Left lung (tissue), 10 donors: ENCODE results near the gene CAV1. TPM values are rescaled to one million over a fixed set of nuclear protein-coding genes. Genes with fewer than 3 reads are reported as not detected.

Experiments
- ATAC-seq: fragments of 200-7000 bp; cut with Tn5 transposase; one replicate; pipeline ENCODE4 v1.9.1; 2020; ENCODE audit warnings: moderate library complexity
- DNase-seq, 4 donors: peaks; one replicate each; pipeline ENCODE4 v3.0.0-alpha.2; 2013 to 2020
- H3K27ac ChIP-seq, 2 donors: fragments of 200-600 bp; sonication (generic) in 1 of 2; one replicate each; pipeline versions ENCODE4 v1.5.0 to v1.8.0; 2020 to 2021
- H3K27me3 ChIP-seq, 2 donors: fragments of 200-600 bp; sonication (generic) in 1 of 2; one replicate each; pipeline versions ENCODE4 v1.5.0 to v1.8.0; 2020 to 2021
- H3K36me3 ChIP-seq, 2 donors: fragments of 200-600 bp; sonication (generic) in 1 of 2; one replicate each; pipeline versions ENCODE4 v1.5.0 to v1.8.0; 2020 to 2021
- H3K4me1 ChIP-seq, 2 donors: fragments of 200-600 bp; one replicate each; pipeline ENCODE4 v1.8.0; 2021
- H3K4me3 ChIP-seq, 2 donors: fragments of 200-600 bp; sonication (generic) in 1 of 2; one replicate each; pipeline versions ENCODE4 v1.5.0 to v1.8.0; 2020 to 2021; ENCODE audit warnings: mild to moderate bottlenecking in 1 of 2
- H3K9me3 ChIP-seq, 2 donors: fragments of 200-600 bp; sonication (generic) in 1 of 2; one replicate each; pipeline versions ENCODE4 v1.5.0 to v1.8.0; 2020 to 2021
- intact Hi-C, 2 donors: fragments of 100-400 bp; cut with DNase I; formaldehyde crosslinking; loops; one replicate each; pipeline versions ENCODE4 v1.11.2 to v1.14.2; 2022
- polyA plus RNA-seq, 6 donors: library from polyadenylated mRNA; unstranded; fragments of 120-200 nt; gene quantifications; one replicate each; pipeline ENCODE4 v1.2.1, GENCODE V29; 2013; ENCODE audit not compliant: insufficient read length in 6 of 6
- total RNA-seq, 2 donors: library from RNA; stranded (reverse); fragmentation: NEBNext Ultra II Directional; extraction: Animal tissue kit (Norgen Biotek cat#: 25700); gene quantifications; one replicate each; pipeline ENCODE4 v1.2.1, GENCODE V29; 2021
- TF ChIP-seq, protein P1 (sequence below), 2 donors: fragments of 200-600 bp; sonication (generic) in 1 of 2; IDR thresholded peaks; one replicate each; pipeline versions ENCODE4 v1.5.0 to v1.8.0; 2021; ENCODE audit warnings: antibody characterized with exemption in 2 of 2
- donor health status: DM: no; HTN: yes; CAD: no.
- donor health status: DM: no; HTN: no; CAD: no.

Gene CAV1
- total and polyA plus RNA-seq, 8 donors = 332 to 520 (median 402) TPM

DNA sequence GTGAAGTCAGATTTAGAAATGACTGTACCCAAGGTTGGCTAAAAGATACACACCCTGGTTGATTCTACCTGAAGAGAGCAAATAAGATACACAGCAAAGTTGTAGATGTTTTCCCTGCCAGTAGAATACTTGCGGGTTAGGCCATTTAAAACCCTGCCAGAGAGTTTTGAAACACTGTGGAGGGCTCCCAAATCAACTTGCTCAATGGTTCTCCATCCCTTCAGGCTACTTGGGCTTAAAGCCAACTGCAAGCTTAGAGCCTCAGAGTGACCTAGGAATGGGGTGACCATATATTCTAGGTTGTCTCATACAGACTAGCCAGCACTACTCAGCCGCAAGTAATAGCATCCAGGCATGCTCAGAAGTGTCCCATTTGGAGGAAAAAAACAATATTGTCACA, 10.0 kb downstream of the CAV1 start:
- Histone ChIP-seq H3K9me3 (no peaks in the 10 kb centered on the region), H3K27me3 (no peaks in the 10 kb centered on the region), H3K36me3 (peaks cover 0 to 15% of the 10 kb centered on the region in 2 donors), H3K27ac (peak overlapping the region in 1 of 2 donors; percentile 13), H3K4me1 (peaks cover 8 to 40% of the 10 kb centered on the region in 2 donors), H3K4me3 (no peak overlapping the region)
- peak; percentile 45 for ATAC-seq
- intact Hi-C loops = loop anchor here in 1 of 2 donors (10.0 kb wide), 2 partner anchors 50 to 180 kb away; no protein-coding TSS in a partner anchor
- TF ChIP-seq, protein P1, sequence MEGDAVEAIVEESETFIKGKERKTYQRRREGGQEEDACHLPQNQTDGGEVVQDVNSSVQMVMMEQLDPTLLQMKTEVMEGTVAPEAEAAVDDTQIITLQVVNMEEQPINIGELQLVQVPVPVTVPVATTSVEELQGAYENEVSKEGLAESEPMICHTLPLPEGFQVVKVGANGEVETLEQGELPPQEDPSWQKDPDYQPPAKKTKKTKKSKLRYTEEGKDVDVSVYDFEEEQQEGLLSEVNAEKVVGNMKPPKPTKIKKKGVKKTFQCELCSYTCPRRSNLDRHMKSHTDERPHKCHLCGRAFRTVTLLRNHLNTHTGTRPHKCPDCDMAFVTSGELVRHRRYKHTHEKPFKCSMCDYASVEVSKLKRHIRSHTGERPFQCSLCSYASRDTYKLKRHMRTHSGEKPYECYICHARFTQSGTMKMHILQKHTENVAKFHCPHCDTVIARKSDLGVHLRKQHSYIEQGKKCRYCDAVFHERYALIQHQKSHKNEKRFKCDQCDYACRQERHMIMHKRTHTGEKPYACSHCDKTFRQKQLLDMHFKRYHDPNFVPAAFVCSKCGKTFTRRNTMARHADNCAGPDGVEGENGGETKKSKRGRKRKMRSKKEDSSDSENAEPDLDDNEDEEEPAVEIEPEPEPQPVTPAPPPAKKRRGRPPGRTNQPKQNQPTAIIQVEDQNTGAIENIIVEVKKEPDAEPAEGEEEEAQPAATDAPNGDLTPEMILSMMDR (IDR thresholded peaks at IDR 0.05) = no peak
- no peak for DNase-seq

DNA sequence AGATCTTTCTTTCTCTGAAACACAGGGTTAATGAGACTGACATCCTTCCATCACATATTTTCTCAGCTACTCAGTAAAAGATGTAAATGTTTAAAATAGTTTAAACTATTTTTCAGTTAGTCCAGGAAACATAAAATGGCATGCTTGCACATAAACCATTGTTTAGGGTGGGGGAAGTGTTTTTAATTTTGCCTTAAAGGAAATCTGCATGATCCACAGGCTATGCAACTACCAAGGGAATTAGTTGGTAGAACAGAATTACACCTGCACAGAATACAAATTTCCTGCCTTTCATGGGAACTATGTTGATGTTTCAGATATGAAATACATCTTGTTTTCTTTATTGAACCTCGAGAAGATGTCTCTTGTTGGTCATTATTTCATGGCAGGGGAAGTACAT, 10.6 kb downstream of the CAV1 start:
- DNase-seq = no peak
- no peak overlapping the region for H3K4me3 ChIP-seq
- no peak overlapping the region for H3K27ac ChIP-seq
- TF ChIP-seq, protein P1 (IDR thresholded peaks at IDR 0.05) = no peak
- H3K4me1 ChIP-seq = peaks cover 8 to 40% of the 10 kb centered on the region in 2 donors
- no peaks in the 10 kb centered on the region for H3K27me3 ChIP-seq
- intact Hi-C loops = loop anchor here in 1 of 2 donors (10.0 kb wide), 2 partner anchors 49 to 181 kb away; no protein-coding TSS in a partner anchor
- ATAC-seq = no peak
- H3K36me3 ChIP-seq = peaks cover 0 to 15% of the 10 kb centered on the region in 2 donors
- no peaks in the 10 kb centered on the region for H3K9me3 ChIP-seq

DNA sequence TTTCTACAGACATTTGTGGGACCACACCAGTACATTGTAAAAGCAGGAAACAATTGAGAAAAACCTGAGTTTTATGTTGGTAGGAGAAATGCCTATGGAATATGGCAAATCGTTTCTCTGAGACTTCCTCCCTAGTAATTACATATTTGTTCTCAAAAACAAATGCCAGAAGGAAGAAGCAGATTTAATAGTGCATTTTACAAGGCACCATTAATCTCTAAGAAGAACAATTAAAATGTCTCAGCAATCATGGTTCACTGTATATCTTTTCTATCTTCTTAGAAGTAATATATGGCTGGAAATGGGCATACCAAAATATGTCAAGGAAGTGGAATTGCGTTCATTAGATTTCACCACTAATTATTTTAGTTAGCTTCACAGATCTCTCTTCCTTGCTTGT, 13.3 kb downstream of the CAV1 start:
- no peak for ATAC-seq
- TF ChIP-seq, protein P1 (IDR thresholded peaks at IDR 0.05) = no peak
- DNase-seq = no peak
- Histone ChIP-seq H3K36me3 (peaks cover 0 to 15% of the 10 kb centered on the region in 2 donors), H3K4me3 (no peak overlapping the region), H3K4me1 (peaks cover 6 to 55% of the 10 kb centered on the region in 2 donors), H3K27ac (peak overlapping the region in 1 of 2 donors; percentile 28), H3K9me3 (no peaks in the 10 kb centered on the region), H3K27me3 (no peaks in the 10 kb centered on the region)
- intact Hi-C loops = loop anchor here in 1 of 2 donors (10.0 kb wide), 2 partner anchors 47 to 183 kb away; no protein-coding TSS in a partner anchor

DNA sequence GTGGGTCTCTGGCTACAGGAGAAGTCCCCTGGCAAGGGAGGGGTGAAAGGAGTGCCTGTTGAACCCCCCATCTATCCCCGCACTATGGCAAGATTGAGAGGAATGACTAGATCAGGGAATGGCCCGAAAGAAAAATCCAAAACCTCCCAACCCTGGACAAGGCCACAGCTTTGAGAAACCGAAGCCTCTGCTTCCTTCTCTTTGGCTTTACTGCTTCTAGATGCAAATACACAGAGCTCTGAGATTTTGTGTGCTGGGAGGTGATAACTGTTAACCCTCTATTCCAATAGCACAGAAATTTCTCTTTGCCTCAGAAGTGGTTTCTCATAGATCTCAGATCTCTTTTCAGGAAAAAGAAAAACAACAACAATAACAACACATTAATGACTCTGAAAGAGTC, 15.0 kb downstream of the CAV1 start:
- no peak for ATAC-seq
- peaks cover 4 to 49% of the 10 kb centered on the region in 2 donors for H3K4me1 ChIP-seq

DNA sequence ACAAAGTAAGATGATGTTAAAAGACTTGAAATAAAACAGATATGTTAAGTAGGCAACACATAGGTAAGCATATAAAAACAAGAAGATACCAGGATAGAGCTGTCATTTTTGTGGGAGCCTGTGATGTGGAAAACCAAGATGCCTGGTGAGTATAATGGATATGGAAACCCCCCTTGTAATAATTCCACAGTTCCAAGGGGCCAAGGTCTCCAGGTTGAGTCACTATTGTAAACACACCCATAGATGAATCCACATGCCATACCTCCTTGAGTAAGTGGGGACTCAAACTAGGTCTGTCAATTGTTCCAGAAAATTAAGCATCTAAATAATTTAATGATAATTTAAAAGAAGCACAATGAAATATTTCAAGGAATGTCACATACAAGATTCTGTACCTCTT, 15.9 kb downstream of the CAV1 start:
- no peaks in the 10 kb centered on the region for H3K27me3 ChIP-seq

More for the DNA sequence above, 15.0 kb downstream of the CAV1 start:
- Histone ChIP-seq H3K27ac (peak overlapping the region in 1 of 2 donors; percentile 28), H3K4me3 (no peak overlapping the region), H3K36me3 (peaks cover 0 to 15% of the 10 kb centered on the region in 2 donors), H3K9me3 (no peaks in the 10 kb centered on the region), H3K27me3 (no peaks in the 10 kb centered on the region)
- TF ChIP-seq, protein P1 (IDR thresholded peaks at IDR 0.05) = no peak
- intact Hi-C loops = loop anchor here in 1 of 2 donors (10.0 kb wide), 2 partner anchors 45 to 185 kb away; no protein-coding TSS in a partner anchor
- no peak for DNase-seq

More for the DNA sequence above, 15.9 kb downstream of the CAV1 start:
- intact Hi-C loops = no loop called here
- Histone ChIP-seq H3K36me3 (peaks cover 0 to 15% of the 10 kb centered on the region in 2 donors), H3K4me1 (peaks cover 4 to 43% of the 10 kb centered on the region in 2 donors), H3K9me3 (no peaks in the 10 kb centered on the region), H3K4me3 (no peak overlapping the region), H3K27ac (peak overlapping the region in 1 of 2 donors; percentile 28)
- DNase-seq = no peak
- TF ChIP-seq, protein P1 (IDR thresholded peaks at IDR 0.05) = no peak
- no peak for ATAC-seq
